ENCODE measurements around the gene VAT1L. TPM values are rescaled to one million over a fixed set of nuclear protein-coding genes. Genes with fewer than 3 reads are reported as not detected.

VAT1L gene, protein sequence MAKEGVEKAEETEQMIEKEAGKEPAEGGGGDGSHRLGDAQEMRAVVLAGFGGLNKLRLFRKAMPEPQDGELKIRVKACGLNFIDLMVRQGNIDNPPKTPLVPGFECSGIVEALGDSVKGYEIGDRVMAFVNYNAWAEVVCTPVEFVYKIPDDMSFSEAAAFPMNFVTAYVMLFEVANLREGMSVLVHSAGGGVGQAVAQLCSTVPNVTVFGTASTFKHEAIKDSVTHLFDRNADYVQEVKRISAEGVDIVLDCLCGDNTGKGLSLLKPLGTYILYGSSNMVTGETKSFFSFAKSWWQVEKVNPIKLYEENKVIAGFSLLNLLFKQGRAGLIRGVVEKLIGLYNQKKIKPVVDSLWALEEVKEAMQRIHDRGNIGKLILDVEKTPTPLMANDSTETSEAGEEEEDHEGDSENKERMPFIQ
- 1 to 10 TPM in 1 of 2 donors, under 1 TPM in 1; 0.05 to 4.4 TPM for total RNA-seq

- under 1% methylated on average over 78 of the region's 78 CpGs for WGBS
- no peak within 1 kb of the TSS for H3K27ac ChIP-seq
- TF ChIP-seq POLR2AphosphoS5 (IDR thresholded peaks at IDR 0.05): no peak
- TF ChIP-seq POLR2A (IDR thresholded peaks at IDR 0.05): no peak
- TF ChIP-seq, protein P1, sequence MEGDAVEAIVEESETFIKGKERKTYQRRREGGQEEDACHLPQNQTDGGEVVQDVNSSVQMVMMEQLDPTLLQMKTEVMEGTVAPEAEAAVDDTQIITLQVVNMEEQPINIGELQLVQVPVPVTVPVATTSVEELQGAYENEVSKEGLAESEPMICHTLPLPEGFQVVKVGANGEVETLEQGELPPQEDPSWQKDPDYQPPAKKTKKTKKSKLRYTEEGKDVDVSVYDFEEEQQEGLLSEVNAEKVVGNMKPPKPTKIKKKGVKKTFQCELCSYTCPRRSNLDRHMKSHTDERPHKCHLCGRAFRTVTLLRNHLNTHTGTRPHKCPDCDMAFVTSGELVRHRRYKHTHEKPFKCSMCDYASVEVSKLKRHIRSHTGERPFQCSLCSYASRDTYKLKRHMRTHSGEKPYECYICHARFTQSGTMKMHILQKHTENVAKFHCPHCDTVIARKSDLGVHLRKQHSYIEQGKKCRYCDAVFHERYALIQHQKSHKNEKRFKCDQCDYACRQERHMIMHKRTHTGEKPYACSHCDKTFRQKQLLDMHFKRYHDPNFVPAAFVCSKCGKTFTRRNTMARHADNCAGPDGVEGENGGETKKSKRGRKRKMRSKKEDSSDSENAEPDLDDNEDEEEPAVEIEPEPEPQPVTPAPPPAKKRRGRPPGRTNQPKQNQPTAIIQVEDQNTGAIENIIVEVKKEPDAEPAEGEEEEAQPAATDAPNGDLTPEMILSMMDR (IDR thresholded peaks at IDR 0.05): no peak
- H3K9me3 ChIP-seq: no peaks in the 10 kb centered on the region
- intact Hi-C loops (cut with DNase I): no loop called here
- H3K4me3 ChIP-seq: peak within 1 kb of the TSS; percentile 12 to 14
- peaks cover 9% of the 10 kb centered on the region for H3K4me1 ChIP-seq (replicated peaks)
- H3K36me3 ChIP-seq: no peaks in the 10 kb centered on the region
- peaks cover 14% of the 10 kb centered on the region for H3K27me3 ChIP-seq (replicated peaks; ENCODE audit: insufficient read depth)
- no peak for DNase-seq (ENCODE audit: low spot score)
Observed at GRCh38 chr16:77788181-77789084, at the start of gene VAT1L. TSS of gene VAT1L (plus strand) at chr16:77788564. CDS start at chr16:77788683, 119 bp downstream.

GRCh38 chr16:77738706-77739558 lies 49.4 kb upstream of the VAT1L start:
- H3K4me3 ChIP-seq: no peak overlapping the region
- no peaks in the 10 kb centered on the region for H3K9me3 ChIP-seq
- no peak overlapping the region for H3K27ac ChIP-seq
- H3K4me1 ChIP-seq (replicated peaks): no peaks in the 10 kb centered on the region
- TF ChIP-seq POLR2AphosphoS5 (IDR thresholded peaks at IDR 0.05): no peak
- WGBS: 78% methylated on average over 10 of the region's 10 CpGs
- H3K36me3 ChIP-seq: no peaks in the 10 kb centered on the region
- intact Hi-C loops (cut with DNase I): no loop called here
- DNase-seq (ENCODE audit: low spot score): no peak
- no peaks in the 10 kb centered on the region for H3K27me3 ChIP-seq (replicated peaks; ENCODE audit: insufficient read depth)

GRCh38 chr16:77739559-77739892 lies 48.8 kb upstream of the VAT1L start:
- H3K36me3 ChIP-seq: no peaks in the 10 kb centered on the region
- no peaks in the 10 kb centered on the region for H3K27me3 ChIP-seq (replicated peaks; ENCODE audit: insufficient read depth)
- no peaks in the 10 kb centered on the region for H3K4me1 ChIP-seq (replicated peaks)
- H3K27ac ChIP-seq: no peak overlapping the region
- no peak overlapping the region for H3K4me3 ChIP-seq
- no peaks in the 10 kb centered on the region for H3K9me3 ChIP-seq
- intact Hi-C loops (cut with DNase I): no loop called here
- TF ChIP-seq POLR2A (IDR thresholded peaks at IDR 0.05): no peak
- TF ChIP-seq, protein P1 (IDR thresholded peaks at IDR 0.05): no peak
- TF ChIP-seq POLR2AphosphoS5 (IDR thresholded peaks at IDR 0.05): no peak
- 60% methylated on average over 1 of the region's 1 CpG for WGBS
- no peak for DNase-seq (ENCODE audit: low spot score)

GRCh38 chr16:77744141-77744540 lies 44.2 kb upstream of the VAT1L start:
- Histone ChIP-seq H3K36me3 (no peaks in the 10 kb centered on the region), H3K4me3 (no peak overlapping the region), H3K4me1 (replicated peaks) (no peaks in the 10 kb centered on the region), H3K27ac (no peak overlapping the region), H3K9me3 (no peaks in the 10 kb centered on the region), H3K27me3 (replicated peaks; ENCODE audit: insufficient read depth) (no peaks in the 10 kb centered on the region)
- no peak for DNase-seq (ENCODE audit: low spot score)
- 28% methylated on average over 4 of the region's 4 CpGs for WGBS
- intact Hi-C loops (cut with DNase I): no loop called here
- no peak for TF ChIP-seq POLR2AphosphoS5 (IDR thresholded peaks at IDR 0.05)
- TF ChIP-seq, protein P1 (IDR thresholded peaks at IDR 0.05): no peak
- no peak for TF ChIP-seq POLR2A (IDR thresholded peaks at IDR 0.05)

GRCh38 chr16:77745972-77746371 lies 42.4 kb upstream of the VAT1L start:
- 50% methylated on average over 1 of the region's 1 CpG for WGBS
- intact Hi-C loops (cut with DNase I): no loop called here
- TF ChIP-seq POLR2AphosphoS5 (IDR thresholded peaks at IDR 0.05) (no peak), POLR2A (IDR thresholded peaks at IDR 0.05) (no peak)
- TF ChIP-seq, protein P1 (IDR thresholded peaks at IDR 0.05): no peak
- no peaks in the 10 kb centered on the region for H3K9me3 ChIP-seq
- H3K36me3 ChIP-seq: no peaks in the 10 kb centered on the region
- H3K4me1 ChIP-seq (replicated peaks): no peaks in the 10 kb centered on the region
- H3K27me3 ChIP-seq (replicated peaks; ENCODE audit: insufficient read depth): no peaks in the 10 kb centered on the region
- no peak overlapping the region for H3K4me3 ChIP-seq
- no peak overlapping the region for H3K27ac ChIP-seq
- no peak for DNase-seq (ENCODE audit: low spot score)

Data from prostate gland (tissue), 2 donors.